B cell (primary cell): ENCODE measurements around the gene MOB1B.

Experiments used
- CTCF ChIP-seq: fragments of 200-600 bp; IDR thresholded peaks from one replicate; pipeline ENCODE4 v1.8.0; 2022; ENCODE audit warnings: antibody characterized with exemption, mild to moderate bottlenecking
- EZH2 ChIP-seq: IDR thresholded peaks from 2 replicates; pipeline ENCODE4 v1.6.1; 2012; ENCODE audit warnings: borderline replicate concordance, low read depth, mild to moderate bottlenecking, moderate library complexity, low read length; ENCODE audit not compliant: insufficient read depth, poor library complexity, severe bottlenecking

- TF ChIP-seq CTCF (no peak), EZH2 (no peak)
These were observed 42.9 kb downstream of the MOB1B start for GRCh38 chr4:70945046-70945445.
